Lung (tissue), 12 donors: ENCODE results near the gene DHRS3. TPM values are rescaled to one million over a fixed set of nuclear protein-coding genes. Genes with fewer than 3 reads are reported as not detected.

Source experiments
- ATAC-seq: fragments of 200-7000 bp; cut with Tn5 transposase; one replicate; pipeline ENCODE4 v1.9.1; 2020; ENCODE audit warnings: moderate number of reproducible peaks; ENCODE audit not compliant: insufficient read depth, low FRiP score
- DNase-seq, 3 donors: peaks; one replicate each; pipeline ENCODE4 v3.0.0-alpha.2; 2013 to 2017
- H3K27ac ChIP-seq, 2 donors: one replicate each; pipeline ENCODE4 v1.5.1; 2013; ENCODE audit warnings: mild to moderate bottlenecking in 2 of 2, moderate library complexity in 2 of 2, control low read depth in 1 of 2, inconsistent platforms in 1 of 2, low read depth in 1 of 2, low read length in 1 of 2
- H3K27me3 ChIP-seq, 3 donors: one replicate each; pipeline ENCODE4 v1.5.1; 2013; ENCODE audit warnings: low read length in 2 of 3; ENCODE audit not compliant: control insufficient read depth in 3 of 3, insufficient read depth in 3 of 3
- H3K36me3 ChIP-seq, 4 donors: one replicate each; pipeline ENCODE4 v1.5.1; 2013; ENCODE audit warnings: low read length in 4 of 4, mild to moderate bottlenecking in 1 of 4, moderate library complexity in 1 of 4; ENCODE audit not compliant: control insufficient read depth in 4 of 4, insufficient read depth in 4 of 4
- H3K4me1 ChIP-seq, 5 donors: one replicate each; pipeline ENCODE4 v1.5.1; 2013; ENCODE audit warnings: low read length in 5 of 5, mild to moderate bottlenecking in 2 of 5, moderate library complexity in 1 of 5; ENCODE audit not compliant: control insufficient read depth in 5 of 5, insufficient read depth in 5 of 5
- H3K4me3 ChIP-seq: one replicate; pipeline ENCODE4 v1.5.1; 2013; ENCODE audit warnings: mild to moderate bottlenecking, control low read depth, moderate library complexity
- H3K9ac ChIP-seq, 2 donors: one replicate each; pipeline ENCODE4 v1.5.1; 2013; ENCODE audit warnings: low read length in 2 of 2, control low read depth in 1 of 2; ENCODE audit not compliant: insufficient read depth in 1 of 2
- H3K9me3 ChIP-seq, 4 donors: one replicate each; pipeline ENCODE4 v1.5.1; 2013; ENCODE audit warnings: low read length in 3 of 4, mild to moderate bottlenecking in 1 of 4, moderate library complexity in 1 of 4; ENCODE audit not compliant: control insufficient read depth in 4 of 4, insufficient read depth in 3 of 4
- CTCF ChIP-seq: IDR thresholded peaks from 2 replicates; pipeline ENCODE4 v1.5.1; 2012; ENCODE audit warnings: mild to moderate bottlenecking; ENCODE audit errors: control extremely low read depth, extremely low read depth
- WGBS, 2 donors: extraction: QIAGEN DNeasy Blood & Tissue Kit; methylation state at CpG; one replicate each; pipeline ENCODE4 v1.1.7; 2013; 5-methylcytosine and 5-hydroxymethylcytosine counted together
- polyA plus RNA-seq, 2 donors: library from polyadenylated mRNA; stranded (reverse); fragments of 200-250 nt; gene quantifications; one replicate each; pipeline ENCODE4 v1.2.1, GENCODE V29; 2013
- total RNA-seq, 2 donors: library from RNA; depleted of rRNA in 1 of 2; stranded (reverse); fragments of >200 nt in 1 of 2; gene quantifications; one replicate each; pipeline ENCODE4 v1.2.1, GENCODE V29; 2014 to 2021
- donor health status: control.
- donor health status: control.
- donor health status: Bipolar disorder and iron deficiency.
- donor health status: healthy.
- donor health status: DM: yes; HTN: yes; CAD: no.

The DHRS3 gene
- total and polyA plus RNA-seq, 4 donors: 56.7 to 109 (median 79.8) TPM

- no peak for ATAC-seq
- H3K4me1 ChIP-seq: peaks cover 0 to 40% (median 8%) of the 10 kb centered on the region in 5 donors
- no peak overlapping the region for H3K4me3 ChIP-seq
- TF ChIP-seq CTCF: no peak
- no peak for DNase-seq
- H3K27me3 ChIP-seq: no peaks in the 10 kb centered on the region
- H3K9ac ChIP-seq: no peak overlapping the region
- H3K27ac ChIP-seq: peak overlapping the region in 1 of 2 donors; percentile 85
- peaks cover 0 to 3% (median 0%) of the 10 kb centered on the region in 4 donors for H3K36me3 ChIP-seq
- no peaks in the 10 kb centered on the region for H3K9me3 ChIP-seq
- WGBS, 2 donors: 81 to 86% methylated on average over 9 of the region's 9 CpGs
Observed at GRCh38 chr1:12604986-12605385, 13.0 kb downstream of the DHRS3 start.

GRCh38 chr1:12604114-12604874, 13.7 kb downstream of the DHRS3 start:
- H3K36me3 ChIP-seq: peaks cover 0 to 3% (median 0%) of the 10 kb centered on the region in 4 donors
- H3K9ac ChIP-seq: no peak overlapping the region
- H3K9me3 ChIP-seq: no peaks in the 10 kb centered on the region
- H3K4me1 ChIP-seq: peaks cover 0 to 36% (median 8%) of the 10 kb centered on the region in 5 donors
- ATAC-seq: peak; percentile 88
- peak in 2 of 3 donors; percentile 66 to 82 for DNase-seq
- no peaks in the 10 kb centered on the region for H3K27me3 ChIP-seq
- 42 to 49% methylated on average over 15 to 16 of the region's 16 CpGs for WGBS, 2 donors
- H3K4me3 ChIP-seq: no peak overlapping the region
- no peak for TF ChIP-seq CTCF
- H3K27ac ChIP-seq: peak overlapping the region; percentile 62 to 85

GRCh38 chr1:12603224-12603623, 14.8 kb downstream of the DHRS3 start:
- Histone ChIP-seq H3K36me3 (peaks cover 0 to 2% (median 0%) of the 10 kb centered on the region in 4 donors), H3K27ac (peak overlapping the region; percentile 62 to 85), H3K4me1 (peaks cover 0 to 30% (median 17%) of the 10 kb centered on the region in 5 donors), H3K4me3 (no peak overlapping the region), H3K27me3 (no peaks in the 10 kb centered on the region), H3K9me3 (no peaks in the 10 kb centered on the region), H3K9ac (no peak overlapping the region)
- no peak for TF ChIP-seq CTCF
- DNase-seq: no peak
- 75 to 82% methylated on average over 9 of the region's 9 CpGs for WGBS, 2 donors
- ATAC-seq: no peak
